ENCODE results near the gene WDR88.
"Not testable (repeated sequence)": the region's sequence is repeated elsewhere in the genome, so short reads cannot be mapped to it uniquely, and the experiment has no call there.

WDR88 gene

DNA sequence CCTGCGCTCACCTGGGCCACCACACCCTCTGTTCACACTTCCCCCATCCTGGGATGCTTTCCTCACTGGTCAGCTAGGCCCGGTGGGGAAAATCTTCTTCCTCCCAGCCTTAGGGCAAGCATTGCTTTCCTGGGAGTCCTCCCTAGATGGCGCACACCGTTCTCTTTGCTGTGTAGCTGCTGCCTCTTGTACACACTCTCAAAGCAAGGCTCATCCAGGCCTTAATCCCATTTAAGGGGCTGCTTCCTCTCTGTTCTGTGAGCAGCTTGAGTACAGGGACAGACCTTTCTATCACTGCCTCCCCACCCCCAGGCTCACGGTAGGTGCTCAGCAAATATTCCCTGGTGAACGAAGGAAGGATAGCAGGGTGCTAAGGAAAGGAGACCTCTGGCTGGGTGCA is 82.7 kb downstream of the WDR88 start:
- DNase-seq = no peak

GRCh38 chr19:33215438-33216197 is 83.7 kb downstream of the WDR88 start:
- DNase-seq = no peak

- no peak for DNase-seq
These were observed 84.4 kb downstream of the WDR88 start for GRCh38 chr19:33216198-33216830.

DNA sequence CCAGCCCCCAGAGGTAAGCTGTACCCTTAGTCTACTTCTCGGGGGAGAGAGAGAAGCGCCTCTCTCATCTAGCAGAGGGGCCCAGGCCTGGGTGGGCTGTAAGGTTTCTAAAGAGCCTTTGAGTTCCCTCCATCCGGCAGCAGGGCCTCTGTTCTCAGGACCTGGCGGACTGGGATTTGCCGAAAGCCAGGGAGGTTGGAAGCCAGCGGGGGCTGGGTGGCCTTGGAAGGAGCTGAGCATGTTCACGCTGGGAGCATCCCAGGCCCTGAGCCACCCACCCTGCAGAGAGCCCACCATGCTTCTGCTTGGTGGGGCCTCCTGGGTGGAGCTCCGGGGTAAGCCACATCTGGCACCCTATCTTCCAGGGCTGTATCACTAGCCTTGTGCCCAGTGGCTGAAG is 86.0 kb downstream of the WDR88 start:
- DNase-seq = no peak

DNA sequence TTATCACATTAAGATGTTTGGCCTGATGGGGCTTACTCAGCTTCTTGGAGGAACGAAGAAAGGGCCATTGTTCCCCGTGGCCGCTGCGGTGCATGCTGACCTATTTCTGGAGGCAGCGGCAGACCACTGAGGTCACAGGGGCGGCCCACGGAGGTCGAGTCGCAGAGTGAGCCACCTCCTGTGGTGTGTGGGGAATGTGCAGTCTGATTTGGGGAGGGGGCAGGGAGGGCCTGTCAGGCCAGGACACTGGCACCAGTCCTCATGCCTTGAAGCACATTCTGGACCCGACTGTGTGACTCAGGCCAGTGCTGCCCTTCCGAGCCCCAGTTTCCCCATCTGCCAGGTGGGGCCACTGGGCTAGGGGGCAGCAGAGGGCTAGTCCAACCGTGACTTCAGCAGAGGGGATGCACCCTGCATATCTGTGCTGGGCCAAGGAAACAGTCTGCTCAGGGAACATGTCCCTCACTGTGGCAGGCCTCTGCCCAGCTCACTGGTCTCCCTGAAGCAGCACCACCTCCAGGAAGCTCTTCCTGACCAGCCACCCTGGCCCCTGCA is 87.4 kb downstream of the WDR88 start:
- no peak for DNase-seq

DNA sequence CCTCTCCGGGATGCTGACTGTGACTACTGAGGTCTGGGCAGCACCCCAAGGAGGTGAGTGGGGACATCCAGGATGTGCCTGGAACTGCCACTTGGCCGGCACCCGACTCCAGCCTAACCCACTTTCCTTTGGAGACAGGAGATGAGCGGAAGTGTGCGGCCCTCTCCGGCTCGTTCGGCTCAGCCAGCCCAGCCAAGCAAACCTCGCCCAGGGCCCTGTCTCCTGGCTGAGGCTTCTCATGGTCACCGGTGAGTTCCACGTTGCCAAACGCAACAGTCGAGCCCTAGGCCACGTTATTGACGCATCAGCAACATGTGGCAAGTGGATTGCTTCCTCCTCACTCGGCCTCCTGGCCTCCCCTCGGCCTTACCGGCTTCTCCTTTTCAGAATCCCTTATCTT is 88.2 kb downstream of the WDR88 start:
- no peak for DNase-seq

DNA sequence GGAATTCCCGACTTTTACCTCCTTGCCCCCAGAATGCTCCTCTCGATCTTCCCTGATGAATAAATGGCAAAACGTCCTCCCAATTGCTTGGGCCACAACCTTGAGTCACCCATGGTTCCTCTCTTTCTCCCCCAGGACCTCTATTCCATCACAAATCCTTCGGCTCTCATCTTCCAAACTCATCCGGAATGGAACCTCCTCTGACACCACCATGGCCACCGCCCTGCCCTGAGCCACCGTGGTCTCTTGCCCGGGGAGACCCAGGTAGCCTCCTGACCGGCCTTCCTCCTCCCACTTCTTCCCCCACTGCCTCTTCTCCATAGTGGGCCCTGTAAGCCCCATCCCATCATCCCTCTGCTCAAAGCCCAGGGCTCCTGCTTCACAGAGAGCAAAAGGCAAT is 88.8 kb downstream of the WDR88 start:
- DNase-seq = no peak

DNA sequence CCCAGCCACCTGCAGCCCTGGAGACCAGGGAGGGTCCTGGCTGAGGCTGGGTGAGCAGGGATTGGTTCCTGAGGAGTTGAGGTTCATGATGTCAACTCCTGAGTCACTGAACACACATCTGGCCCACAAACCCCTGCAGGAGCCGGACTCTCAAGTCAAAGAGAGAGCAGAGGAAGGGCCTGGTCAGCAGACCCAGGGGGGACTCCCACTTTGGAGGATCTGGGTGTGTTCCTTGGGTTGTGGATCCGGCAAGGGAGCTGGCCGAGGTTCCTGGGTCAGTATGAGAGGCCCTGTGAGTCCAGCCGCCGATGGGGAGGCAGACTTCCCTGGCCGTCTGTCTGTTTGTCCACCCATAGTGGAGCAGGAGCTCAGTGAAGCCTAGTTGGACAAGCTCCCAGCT is 89.7 kb downstream of the WDR88 start:
- no peak for DNase-seq

DNA sequence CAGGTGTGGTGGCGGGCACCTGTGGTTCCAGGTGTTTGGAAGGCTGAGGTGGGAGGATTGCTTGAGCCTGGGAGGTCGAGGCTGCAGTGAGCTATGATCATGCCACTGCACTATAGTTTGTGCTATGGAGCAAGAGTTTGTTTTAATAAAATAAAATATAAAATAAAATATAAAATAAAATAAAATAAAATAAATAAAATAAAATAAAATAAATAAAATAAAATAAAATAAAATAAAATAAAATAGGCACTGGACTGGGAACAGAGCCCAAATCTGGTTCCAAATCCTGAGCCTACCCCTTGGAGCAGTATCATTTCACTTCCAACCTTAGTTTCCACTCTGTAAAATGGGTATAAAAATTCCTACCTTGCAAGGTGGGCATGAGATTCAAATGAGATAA is 90.3 kb downstream of the WDR88 start:
- not testable (repeated sequence) for DNase-seq

GRCh38 chr19:33224694-33225457 is 93.0 kb downstream of the WDR88 start:
- DNase-seq = no peak
